ENCODE data around the gene PUSL1.

The PUSL1 gene

DNA sequence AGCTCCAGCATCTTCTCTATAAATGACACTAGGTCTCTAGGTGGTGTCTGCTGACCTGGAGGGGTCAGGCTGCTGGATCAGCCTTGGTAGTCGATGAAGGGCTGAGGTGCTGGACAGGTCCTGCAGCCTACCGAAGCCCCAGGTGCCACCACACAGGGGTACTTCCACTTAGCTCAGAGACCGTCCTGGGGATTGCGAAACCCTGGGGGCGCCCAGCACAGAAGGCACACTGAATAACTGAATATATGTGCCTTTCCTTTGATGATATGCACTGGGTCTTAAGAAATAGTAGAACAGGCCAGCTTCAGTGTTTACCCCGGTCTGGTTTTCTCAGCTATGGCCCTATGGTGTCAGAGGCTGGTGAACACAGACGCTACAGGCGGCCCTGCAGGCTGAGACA, 45.6 kb upstream of the PUSL1 start:
- no peak for DNase-seq (ENCODE audit: low spot score)
- TF ChIP-seq, protein P1, sequence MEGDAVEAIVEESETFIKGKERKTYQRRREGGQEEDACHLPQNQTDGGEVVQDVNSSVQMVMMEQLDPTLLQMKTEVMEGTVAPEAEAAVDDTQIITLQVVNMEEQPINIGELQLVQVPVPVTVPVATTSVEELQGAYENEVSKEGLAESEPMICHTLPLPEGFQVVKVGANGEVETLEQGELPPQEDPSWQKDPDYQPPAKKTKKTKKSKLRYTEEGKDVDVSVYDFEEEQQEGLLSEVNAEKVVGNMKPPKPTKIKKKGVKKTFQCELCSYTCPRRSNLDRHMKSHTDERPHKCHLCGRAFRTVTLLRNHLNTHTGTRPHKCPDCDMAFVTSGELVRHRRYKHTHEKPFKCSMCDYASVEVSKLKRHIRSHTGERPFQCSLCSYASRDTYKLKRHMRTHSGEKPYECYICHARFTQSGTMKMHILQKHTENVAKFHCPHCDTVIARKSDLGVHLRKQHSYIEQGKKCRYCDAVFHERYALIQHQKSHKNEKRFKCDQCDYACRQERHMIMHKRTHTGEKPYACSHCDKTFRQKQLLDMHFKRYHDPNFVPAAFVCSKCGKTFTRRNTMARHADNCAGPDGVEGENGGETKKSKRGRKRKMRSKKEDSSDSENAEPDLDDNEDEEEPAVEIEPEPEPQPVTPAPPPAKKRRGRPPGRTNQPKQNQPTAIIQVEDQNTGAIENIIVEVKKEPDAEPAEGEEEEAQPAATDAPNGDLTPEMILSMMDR (IDR thresholded peaks at IDR 0.05), result no peak
- no peak overlapping the region for H3K4me3 ChIP-seq
- H3K27ac ChIP-seq, result no peak overlapping the region

DNA sequence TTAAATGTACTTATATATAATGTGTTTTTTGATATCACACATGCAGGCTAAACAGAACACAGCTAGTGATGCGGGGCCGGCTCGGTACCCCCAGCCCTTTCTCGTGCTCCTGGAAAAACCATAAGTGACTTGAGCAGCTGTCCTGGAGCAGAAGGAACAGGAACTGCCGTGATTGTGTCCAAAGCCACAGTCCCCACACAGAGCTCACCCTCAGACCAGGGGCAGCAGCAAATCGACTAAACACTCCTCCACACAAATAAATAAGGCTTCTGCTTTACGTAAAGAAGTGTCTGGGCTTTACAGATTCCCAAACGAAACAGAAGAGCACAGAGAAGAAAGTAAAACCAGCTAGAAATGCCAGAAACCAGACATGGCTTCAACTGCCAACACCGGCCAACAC, 44.4 kb upstream of the PUSL1 start:
- no peak overlapping the region for H3K4me3 ChIP-seq
- TF ChIP-seq, protein P1 (IDR thresholded peaks at IDR 0.05), result no peak
- H3K27ac ChIP-seq, result no peak overlapping the region
- no peak for DNase-seq (ENCODE audit: low spot score)

DNA sequence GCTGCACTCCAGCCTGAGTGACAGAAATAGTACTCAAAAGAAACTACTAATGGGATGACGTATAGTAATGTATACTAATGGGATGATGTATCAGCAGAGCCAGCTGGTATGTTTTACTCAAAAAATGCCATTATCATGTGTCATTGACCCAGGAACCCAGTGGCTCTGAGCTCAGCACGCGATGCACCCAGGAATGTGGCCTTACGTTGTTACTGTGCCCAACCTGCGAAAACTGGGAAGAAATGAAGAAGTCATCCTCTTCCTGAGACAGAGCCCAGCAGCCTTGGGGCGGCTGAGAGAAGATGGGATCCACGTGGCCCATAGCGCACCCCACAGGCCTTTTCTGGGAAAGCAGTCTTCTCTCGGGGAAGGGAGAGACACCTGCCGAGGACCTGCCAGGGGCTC, 43.5 kb upstream of the PUSL1 start:
- H3K27ac ChIP-seq, result no peak overlapping the region
- DNase-seq (ENCODE audit: low spot score), result no peak
- TF ChIP-seq, protein P1 (IDR thresholded peaks at IDR 0.05), result no peak
- no peak overlapping the region for H3K4me3 ChIP-seq

DNA sequence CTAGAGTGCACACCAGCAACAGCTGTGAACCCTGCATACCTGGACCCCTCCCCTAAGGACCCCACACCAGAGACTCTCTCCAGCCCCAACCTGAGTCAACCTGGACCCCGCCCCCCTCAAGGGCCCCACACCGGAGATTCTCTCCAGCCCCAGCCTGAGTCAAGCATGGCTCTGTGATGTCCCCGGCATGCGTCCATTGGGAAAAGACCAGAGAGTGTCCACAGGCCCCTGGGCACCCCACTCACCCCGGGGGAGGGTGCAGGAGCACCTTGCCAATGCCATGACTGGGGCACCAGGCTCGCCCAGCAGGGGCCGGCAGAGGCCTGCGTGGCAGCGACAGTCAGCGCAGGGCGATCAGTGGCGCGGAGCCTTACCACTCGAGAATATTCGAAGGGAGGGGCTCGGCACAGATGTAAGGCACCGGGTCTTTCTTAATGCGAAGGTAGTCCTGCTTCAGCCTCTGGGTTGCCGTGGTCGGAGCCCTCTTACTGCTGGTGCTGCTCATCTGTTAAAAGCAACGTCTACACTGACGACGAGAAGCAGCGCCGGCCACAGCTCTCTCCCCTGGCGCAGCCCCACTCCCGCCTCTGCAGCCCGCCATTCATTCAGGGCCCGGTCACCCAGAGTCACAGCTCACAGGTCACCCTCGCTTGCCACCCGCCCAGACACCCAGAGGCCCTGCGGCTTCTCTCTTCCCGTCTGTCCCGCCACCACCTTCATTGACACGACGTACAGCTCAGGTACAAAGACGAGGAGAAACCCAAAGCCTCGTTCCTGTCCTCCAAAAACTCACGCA, 40.7 kb upstream of the PUSL1 start:
- no peak overlapping the region for H3K4me3 ChIP-seq
- TF ChIP-seq, protein P1 (IDR thresholded peaks at IDR 0.05), result no peak
- no peak overlapping the region for H3K27ac ChIP-seq
- no peak for DNase-seq (ENCODE audit: low spot score)

DNA sequence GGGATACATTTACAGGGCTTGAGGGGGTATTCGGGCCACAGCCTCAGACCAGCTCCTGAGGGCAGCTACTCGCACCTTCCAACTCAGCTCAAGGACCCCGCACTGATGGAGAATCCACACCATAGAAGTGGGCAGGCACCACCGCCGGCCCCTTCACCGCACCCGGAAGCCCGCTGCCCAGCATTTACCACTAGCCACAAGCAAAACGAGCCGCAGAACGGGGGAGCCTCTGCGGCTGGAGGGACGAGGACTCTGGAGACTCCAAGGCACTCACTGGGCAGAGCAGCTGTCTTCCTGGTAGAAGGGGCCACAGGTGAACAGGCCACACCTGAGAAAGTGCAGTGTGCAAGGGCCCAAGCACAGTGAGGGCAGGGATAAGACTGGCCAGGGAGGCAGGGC, 40.1 kb upstream of the PUSL1 start:
- Histone ChIP-seq H3K27ac (no peak overlapping the region), H3K4me3 (no peak overlapping the region)
- TF ChIP-seq, protein P1 (IDR thresholded peaks at IDR 0.05), result no peak
- no peak for DNase-seq (ENCODE audit: low spot score)

DNA sequence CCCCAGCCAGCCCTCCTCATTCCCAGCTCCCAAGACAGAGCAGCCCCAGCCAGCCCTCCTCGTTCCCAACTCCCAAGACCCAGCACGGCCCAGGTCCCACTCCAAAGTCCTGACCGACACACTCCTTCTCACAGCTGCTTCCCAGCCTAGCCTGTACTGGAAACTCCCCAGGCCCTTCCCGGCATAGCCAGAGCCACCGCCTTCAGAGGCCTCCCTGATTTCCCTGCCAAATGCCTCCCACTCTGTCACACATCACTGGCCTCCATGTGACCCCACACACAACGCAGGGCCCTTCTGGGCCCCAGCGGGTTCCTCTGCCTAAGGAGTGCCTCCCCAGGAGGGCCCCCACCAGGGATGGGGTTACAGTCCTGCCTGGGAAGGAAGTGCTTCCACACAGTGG, 37.6 kb upstream of the PUSL1 start:
- TF ChIP-seq, protein P1 (IDR thresholded peaks at IDR 0.05), result no peak
- peak overlapping the region; percentile 49 for H3K4me3 ChIP-seq
- peak overlapping the region in 1 of 2 donors; percentile 3 for H3K27ac ChIP-seq
- no peak for DNase-seq (ENCODE audit: low spot score)
